ENCODE data around the gene METTL18.

Gene METTL18

GRCh38 chr1:169784102-169784501, 10.6 kb downstream of the METTL18 start:
- no peak for DNase-seq

- DNase-seq, result no peak
These were observed 12.1 kb downstream of the METTL18 start for GRCh38 chr1:169782596-169782995.

GRCh38 chr1:169779970-169780369, 14.7 kb downstream of the METTL18 start:
- DNase-seq, result no peak

- no peak for DNase-seq
These were observed 15.6 kb downstream of the METTL18 start for GRCh38 chr1:169779150-169779549.

GRCh38 chr1:169776440-169776839, 18.3 kb downstream of the METTL18 start:
- DNase-seq, result no peak

- DNase-seq, result no peak
These were observed 26.5 kb downstream of the METTL18 start for GRCh38 chr1:169768161-169768560.

- no peak for DNase-seq
These were observed 29.0 kb downstream of the METTL18 start for GRCh38 chr1:169765580-169766331.

GRCh38 chr1:169764919-169765318, 29.8 kb downstream of the METTL18 start:
- no peak for DNase-seq

GRCh38 chr1:169762699-169763098, 32.0 kb downstream of the METTL18 start:
- no peak for DNase-seq

GRCh38 chr1:169759038-169759437, 35.7 kb downstream of the METTL18 start:
- DNase-seq, result no peak

GRCh38 chr1:169753549-169753948, 41.2 kb downstream of the METTL18 start:
- no peak for DNase-seq

- no peak for DNase-seq
These were observed 44.7 kb downstream of the METTL18 start for GRCh38 chr1:169750041-169750440.

GRCh38 chr1:169746550-169746949, 48.2 kb downstream of the METTL18 start:
- DNase-seq, result no peak

GRCh38 chr1:169745015-169745861, 49.5 kb downstream of the METTL18 start:
- no peak for DNase-seq
